Vagina (tissue), 2 donors: ENCODE data around the gene ACTG2. TPM values are rescaled to one million over a fixed set of nuclear protein-coding genes. Genes with fewer than 3 reads are reported as not detected.

Experiments
- DNase-seq, 2 donors: peaks; one replicate each; pipeline ENCODE4 v3.0.0-alpha.2; 2017; ENCODE audit errors: extremely low spot score in 2 of 2
- H3K27ac ChIP-seq: fragments of 200-600 bp; sonication (generic); one replicate; pipeline ENCODE4 v1.5.1; 2019
- H3K27me3 ChIP-seq: fragments of 200-600 bp; sonication (generic); one replicate; pipeline ENCODE4 v1.5.1; 2019
- H3K36me3 ChIP-seq, 2 donors: fragments of 200-600 bp; sonication (generic); one replicate each; pipeline ENCODE4 v1.5.1; 2017 to 2019
- H3K4me1 ChIP-seq: fragments of 200-600 bp; sonication (generic); one replicate; pipeline ENCODE4 v1.5.1; 2019
- H3K4me3 ChIP-seq, 2 donors: fragments of 200-600 bp; sonication (generic); 1 replicate in 1 of 2; 2 replicates in 1 of 2; pipeline ENCODE4 v1.5.1; 2016 to 2019
- H3K9me3 ChIP-seq: fragments of 200-600 bp; sonication (generic); one replicate; pipeline ENCODE4 v1.5.1; 2019
- CTCF ChIP-seq, 3 experiments: fragments of 450-650 bp in 2 of 3; fragments of 200-600 bp in 1 of 3; sonication (generic) in 1 of 3; IDR thresholded peaks; one replicate each; pipeline ENCODE4 v1.5.1; 2017 to 2019; ENCODE audit warnings: antibody characterized with exemption in 3 of 3, mild to moderate bottlenecking in 2 of 3, moderate library complexity in 2 of 3
- POLR2A ChIP-seq, 2 donors: fragments of 450-650 bp; IDR thresholded peaks; one replicate each; pipeline ENCODE4 v1.6.1; 2017; ENCODE audit warnings: antibody characterized with exemption in 2 of 2, mild to moderate bottlenecking in 2 of 2, moderate library complexity in 2 of 2
- POLR2AphosphoS5 ChIP-seq, 2 donors: sonication (generic); formaldehyde crosslinking; IDR thresholded peaks; one replicate each; pipeline ENCODE4 v1.9.0; 2017; ENCODE audit warnings: antibody characterized with exemption in 2 of 2, mild to moderate bottlenecking in 2 of 2, low read depth in 1 of 2; ENCODE audit not compliant: insufficient read depth in 1 of 2
- intact Hi-C: fragments of 100-400 bp; cut with DNase I; formaldehyde crosslinking; loops from one replicate; pipeline ENCODE4 v1.15.1; 2023
- total RNA-seq: library from RNA; depleted of rRNA; stranded (reverse); fragments of >200 nt; gene quantifications from one replicate; pipeline ENCODE4 v1.2.3, GENCODE V29; 2016

The ACTG2 gene
- total RNA-seq, 1 donor from 2014 or later: 413 TPM

- intact Hi-C loops: no loop called here
Observed at GRCh38 chr2:73918856-73919255, 26.0 kb downstream of the ACTG2 start.

GRCh38 chr2:73919596-73920228 lies 26.9 kb downstream of the ACTG2 start:
- no peak overlapping the region for H3K4me3 ChIP-seq
- intact Hi-C loops: no loop called here
- H3K4me1 ChIP-seq: no peaks in the 10 kb centered on the region
- H3K36me3 ChIP-seq: no peaks in the 10 kb centered on the region
- peak in 1 of 2 donors; percentile 7 for DNase-seq
- TF ChIP-seq POLR2A (IDR thresholded peaks at IDR 0.05) (no peak), CTCF (IDR thresholded peaks at IDR 0.05) (no peak), POLR2AphosphoS5 (IDR thresholded peaks at IDR 0.05; ENCODE audit: insufficient read depth in 1 of 2, low read depth in 1 of 2) (no peak)
- H3K27me3 ChIP-seq: no peaks in the 10 kb centered on the region
- no peak overlapping the region for H3K27ac ChIP-seq
- H3K9me3 ChIP-seq: no peaks in the 10 kb centered on the region

More at GRCh38 chr2:73918856-73919255, 26.0 kb downstream of the ACTG2 start:
- no peaks in the 10 kb centered on the region for H3K36me3 ChIP-seq
- no peaks in the 10 kb centered on the region for H3K4me1 ChIP-seq
- H3K27ac ChIP-seq: no peak overlapping the region
- no peak for TF ChIP-seq POLR2AphosphoS5 (IDR thresholded peaks at IDR 0.05; ENCODE audit: insufficient read depth in 1 of 2, low read depth in 1 of 2)
- TF ChIP-seq CTCF (IDR thresholded peaks at IDR 0.05): no peak
- H3K4me3 ChIP-seq: no peak overlapping the region
- no peaks in the 10 kb centered on the region for H3K27me3 ChIP-seq
- H3K9me3 ChIP-seq: no peaks in the 10 kb centered on the region
- DNase-seq: peak in 1 of 2 donors; percentile 31

GRCh38 chr2:73920577-73921545 lies 28.1 kb downstream of the ACTG2 start:
- DNase-seq: peak in 1 of 2 donors; percentile 91
- TF ChIP-seq POLR2A (IDR thresholded peaks at IDR 0.05): no peak
- no peak for TF ChIP-seq CTCF (IDR thresholded peaks at IDR 0.05)
- TF ChIP-seq POLR2AphosphoS5 (IDR thresholded peaks at IDR 0.05; ENCODE audit: insufficient read depth in 1 of 2, low read depth in 1 of 2): no peak
- H3K4me1 ChIP-seq: peaks cover 6% of the 10 kb centered on the region
- no peaks in the 10 kb centered on the region for H3K9me3 ChIP-seq
- H3K27me3 ChIP-seq: no peaks in the 10 kb centered on the region
- no peak overlapping the region for H3K27ac ChIP-seq
- intact Hi-C loops: no loop called here
- H3K36me3 ChIP-seq: no peaks in the 10 kb centered on the region
- H3K4me3 ChIP-seq: no peak overlapping the region

GRCh38 chr2:73921581-73921980 lies 28.8 kb downstream of the ACTG2 start:
- H3K27me3 ChIP-seq: no peaks in the 10 kb centered on the region
- no peak overlapping the region for H3K4me3 ChIP-seq
- no peaks in the 10 kb centered on the region for H3K36me3 ChIP-seq
- H3K27ac ChIP-seq: no peak overlapping the region
- intact Hi-C loops: no loop called here
- H3K4me1 ChIP-seq: peaks cover 10% of the 10 kb centered on the region
- no peak for DNase-seq
- no peak for TF ChIP-seq CTCF (IDR thresholded peaks at IDR 0.05)
- no peak for TF ChIP-seq POLR2AphosphoS5 (IDR thresholded peaks at IDR 0.05; ENCODE audit: insufficient read depth in 1 of 2, low read depth in 1 of 2)
- TF ChIP-seq POLR2A (IDR thresholded peaks at IDR 0.05): no peak
- no peaks in the 10 kb centered on the region for H3K9me3 ChIP-seq
